Retinal pigment epithelial cell (primary cell): Measurements from ENCODE around the gene PTPRN2.
"Not testable (repeated sequence)": the region's sequence is repeated elsewhere in the genome, so short reads cannot be mapped to it uniquely, and the experiment has no call there.

Experiments used
- DNase-seq: peaks from one replicate; pipeline ENCODE4 v3.0.0-alpha.2; 2010; ENCODE audit warnings: low read depth
- H3K4me3 ChIP-seq: 2 replicates; pipeline ENCODE4 v1.5.1; 2011; ENCODE audit warnings: mild to moderate bottlenecking, low read length, control low read depth, moderate library complexity
- TF ChIP-seq, protein P1 (sequence below): conservative IDR thresholded peaks from 2 replicates; pipeline ENCODE4 v1.5.1; 2011; ENCODE audit warnings: low read depth, low read length, control low read depth, inconsistent platforms

PTPRN2 gene

DNA sequence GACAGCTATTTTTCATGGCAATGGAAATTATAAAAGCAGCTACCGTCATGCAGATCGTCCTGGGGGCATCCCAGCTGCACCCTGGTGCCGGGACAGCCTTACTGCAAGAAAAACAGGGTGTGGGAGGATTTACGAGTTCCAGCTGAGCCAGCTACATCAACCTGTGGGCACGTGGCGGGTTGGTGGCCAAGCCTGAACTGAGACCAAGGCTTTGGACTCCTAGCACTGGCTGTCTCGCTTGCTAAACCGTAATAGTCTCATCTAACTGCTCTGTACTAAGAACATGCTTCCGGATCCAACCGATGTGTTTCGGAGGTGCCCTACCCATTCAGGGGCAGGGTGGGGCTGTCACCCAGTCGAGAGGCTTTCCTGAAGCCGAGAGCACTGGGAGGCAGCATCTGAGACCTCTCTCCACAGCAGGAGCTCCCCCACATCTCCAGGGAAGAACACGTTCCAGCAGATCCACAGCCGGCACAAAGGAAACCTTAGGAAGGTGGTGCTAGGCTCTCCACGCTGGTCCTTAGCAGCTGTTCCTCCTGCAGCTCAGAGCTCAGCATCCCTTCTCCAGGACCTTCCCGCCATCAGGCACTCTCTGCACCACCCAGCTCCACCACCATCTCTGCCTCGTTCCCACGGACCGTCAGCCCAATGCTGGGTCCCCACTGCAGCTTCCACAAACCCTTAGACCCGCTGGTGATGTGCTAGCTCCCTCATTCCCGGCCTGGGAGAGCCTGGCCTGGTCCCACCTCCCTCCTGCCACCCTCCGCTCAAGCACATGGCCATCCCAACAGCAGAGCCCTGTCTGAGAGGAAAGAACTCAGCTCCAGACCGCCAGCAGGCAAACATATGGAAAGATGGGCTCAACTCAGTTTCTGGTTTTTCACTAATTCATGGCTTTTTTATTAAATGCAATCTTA is 158.5 kb downstream of the PTPRN2 start:
- no peak overlapping the region for H3K4me3 ChIP-seq
- DNase-seq = no peak
- TF ChIP-seq, protein P1, sequence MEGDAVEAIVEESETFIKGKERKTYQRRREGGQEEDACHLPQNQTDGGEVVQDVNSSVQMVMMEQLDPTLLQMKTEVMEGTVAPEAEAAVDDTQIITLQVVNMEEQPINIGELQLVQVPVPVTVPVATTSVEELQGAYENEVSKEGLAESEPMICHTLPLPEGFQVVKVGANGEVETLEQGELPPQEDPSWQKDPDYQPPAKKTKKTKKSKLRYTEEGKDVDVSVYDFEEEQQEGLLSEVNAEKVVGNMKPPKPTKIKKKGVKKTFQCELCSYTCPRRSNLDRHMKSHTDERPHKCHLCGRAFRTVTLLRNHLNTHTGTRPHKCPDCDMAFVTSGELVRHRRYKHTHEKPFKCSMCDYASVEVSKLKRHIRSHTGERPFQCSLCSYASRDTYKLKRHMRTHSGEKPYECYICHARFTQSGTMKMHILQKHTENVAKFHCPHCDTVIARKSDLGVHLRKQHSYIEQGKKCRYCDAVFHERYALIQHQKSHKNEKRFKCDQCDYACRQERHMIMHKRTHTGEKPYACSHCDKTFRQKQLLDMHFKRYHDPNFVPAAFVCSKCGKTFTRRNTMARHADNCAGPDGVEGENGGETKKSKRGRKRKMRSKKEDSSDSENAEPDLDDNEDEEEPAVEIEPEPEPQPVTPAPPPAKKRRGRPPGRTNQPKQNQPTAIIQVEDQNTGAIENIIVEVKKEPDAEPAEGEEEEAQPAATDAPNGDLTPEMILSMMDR = no peak

DNA sequence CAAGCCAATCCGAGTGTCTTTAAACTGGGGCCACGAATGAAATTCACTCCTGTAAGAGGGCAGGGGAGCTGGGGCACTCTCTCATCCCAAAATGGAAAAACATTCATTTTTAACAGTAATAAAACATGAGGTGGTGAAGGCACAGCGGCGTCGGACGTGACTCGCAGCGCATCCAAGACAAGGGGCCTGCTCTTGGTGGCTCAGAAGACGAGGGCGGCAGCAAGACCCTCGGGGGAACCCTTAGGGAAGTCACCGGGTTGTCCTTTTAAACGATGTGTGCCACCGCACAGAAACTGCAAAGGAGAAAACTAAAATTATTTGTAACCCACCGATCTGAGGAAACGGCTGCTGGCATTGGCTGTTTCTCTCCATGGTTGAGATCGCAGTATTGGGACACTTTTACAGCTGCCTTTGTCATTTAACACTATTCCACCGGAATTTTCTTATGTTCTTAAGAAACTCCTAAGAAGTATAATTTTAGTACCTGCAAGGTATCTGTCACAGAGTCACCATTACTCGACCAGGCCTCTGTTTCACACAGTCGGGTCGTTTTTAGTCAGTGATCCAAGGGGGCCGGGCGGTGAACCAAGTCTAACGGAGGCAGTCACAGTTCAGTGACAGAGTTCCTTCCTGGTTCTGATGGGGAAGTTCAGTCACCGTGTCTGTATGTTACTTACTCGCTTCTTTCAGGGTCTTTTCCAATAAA is 159.3 kb downstream of the PTPRN2 start:
- no peak for DNase-seq
- TF ChIP-seq, protein P1 = no peak
- no peak overlapping the region for H3K4me3 ChIP-seq

DNA sequence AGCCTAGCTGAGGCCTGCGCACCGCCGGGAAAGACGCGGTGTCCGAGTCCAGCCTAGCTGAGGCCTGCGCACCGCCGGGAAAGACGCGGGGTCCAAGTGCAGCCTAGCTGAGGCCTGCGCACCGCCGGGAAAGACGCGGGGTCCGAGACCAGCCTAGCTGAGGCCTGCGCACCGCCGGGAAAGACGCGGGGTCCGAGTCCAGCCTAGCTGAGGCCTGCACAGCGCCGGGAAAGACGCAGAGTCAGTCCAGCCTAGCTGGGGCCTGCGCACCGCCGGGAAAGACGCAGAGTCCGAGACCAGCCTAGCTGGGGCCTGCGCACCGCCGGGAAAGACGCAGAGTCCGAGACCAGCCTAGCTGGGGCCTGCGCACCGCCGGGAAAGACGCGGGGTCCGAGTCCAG is 161.9 kb downstream of the PTPRN2 start:
- H3K4me3 ChIP-seq, DNase-seq: not testable (repeated sequence)

DNA sequence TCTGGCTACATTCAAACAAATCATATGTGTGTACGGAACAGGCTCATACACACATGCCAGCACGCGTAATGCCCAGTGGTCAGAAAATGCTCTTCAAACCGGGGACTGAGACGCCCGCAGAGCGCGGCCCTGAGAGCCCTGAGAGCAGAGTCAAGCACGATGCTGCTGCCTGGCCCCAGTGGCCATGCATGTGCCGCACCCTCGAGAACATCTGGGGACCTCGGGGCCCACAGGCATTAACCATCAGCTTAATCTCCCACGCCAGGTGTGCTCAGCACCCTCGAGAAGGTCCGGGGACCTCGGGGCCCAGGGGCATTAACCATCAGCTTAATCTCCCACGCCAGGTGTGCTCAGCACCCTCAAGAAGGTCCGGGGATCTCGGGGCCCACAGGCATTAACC is 163.1 kb downstream of the PTPRN2 start:
- no peak for DNase-seq
- TF ChIP-seq, protein P1 = no peak
- H3K4me3 ChIP-seq = no peak overlapping the region

DNA sequence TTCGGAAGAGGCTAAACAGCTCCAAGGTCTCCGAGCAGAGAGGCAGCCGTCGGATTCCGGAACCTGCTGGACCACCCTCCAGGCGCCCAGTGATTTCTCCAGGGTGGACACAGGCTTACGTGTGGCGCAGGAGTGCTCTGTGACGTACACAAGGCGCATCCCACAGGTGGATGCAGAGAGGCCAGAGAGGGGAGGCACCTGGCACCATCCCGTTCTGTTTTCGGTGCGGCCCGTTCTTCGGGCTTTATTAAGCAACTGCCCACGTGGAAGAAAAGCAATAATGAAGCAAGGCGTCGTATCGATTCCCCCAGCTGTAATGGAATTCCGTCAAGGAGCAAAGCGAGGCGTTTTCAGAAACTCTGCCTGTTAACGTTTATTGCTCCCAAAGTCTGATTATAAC is 163.6 kb downstream of the PTPRN2 start:
- TF ChIP-seq, protein P1 = no peak

DNA sequence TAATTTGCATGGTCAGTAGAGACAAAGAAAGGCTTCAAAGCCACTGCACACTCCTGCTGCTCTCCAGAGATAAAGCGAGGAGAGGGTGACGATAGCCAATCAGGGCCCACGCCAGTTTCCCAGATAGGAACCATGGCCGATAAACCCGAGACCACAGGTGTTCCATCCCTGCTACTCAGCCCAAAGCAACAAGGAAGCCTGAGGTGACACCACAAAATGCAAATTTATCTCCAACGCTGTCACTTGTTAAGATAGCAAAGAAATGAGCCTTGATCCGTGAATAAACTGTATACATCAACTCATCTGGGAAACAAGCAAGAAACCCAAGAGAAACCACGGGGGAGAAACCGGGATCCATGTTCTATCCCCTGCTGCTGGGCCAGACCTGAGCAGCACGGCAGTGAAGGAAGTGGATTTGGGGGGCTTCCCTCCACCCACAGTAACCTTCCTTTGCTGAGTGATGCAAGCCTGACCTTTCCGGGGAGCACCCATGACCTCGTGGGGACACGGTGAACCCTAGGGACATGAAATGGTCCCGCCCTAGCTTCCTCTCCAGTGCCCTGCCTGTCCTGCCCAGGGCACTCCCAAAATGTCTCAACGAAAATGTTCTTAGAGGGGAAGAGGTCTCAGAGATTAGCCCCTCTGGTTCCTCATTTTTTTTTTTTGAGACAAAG is 164.6 kb downstream of the PTPRN2 start:
- TF ChIP-seq, protein P1 = no peak
- no peak for DNase-seq
- no peak overlapping the region for H3K4me3 ChIP-seq

More for the DNA sequence above, 163.6 kb downstream of the PTPRN2 start:
- no peak overlapping the region for H3K4me3 ChIP-seq
- DNase-seq = no peak

DNA sequence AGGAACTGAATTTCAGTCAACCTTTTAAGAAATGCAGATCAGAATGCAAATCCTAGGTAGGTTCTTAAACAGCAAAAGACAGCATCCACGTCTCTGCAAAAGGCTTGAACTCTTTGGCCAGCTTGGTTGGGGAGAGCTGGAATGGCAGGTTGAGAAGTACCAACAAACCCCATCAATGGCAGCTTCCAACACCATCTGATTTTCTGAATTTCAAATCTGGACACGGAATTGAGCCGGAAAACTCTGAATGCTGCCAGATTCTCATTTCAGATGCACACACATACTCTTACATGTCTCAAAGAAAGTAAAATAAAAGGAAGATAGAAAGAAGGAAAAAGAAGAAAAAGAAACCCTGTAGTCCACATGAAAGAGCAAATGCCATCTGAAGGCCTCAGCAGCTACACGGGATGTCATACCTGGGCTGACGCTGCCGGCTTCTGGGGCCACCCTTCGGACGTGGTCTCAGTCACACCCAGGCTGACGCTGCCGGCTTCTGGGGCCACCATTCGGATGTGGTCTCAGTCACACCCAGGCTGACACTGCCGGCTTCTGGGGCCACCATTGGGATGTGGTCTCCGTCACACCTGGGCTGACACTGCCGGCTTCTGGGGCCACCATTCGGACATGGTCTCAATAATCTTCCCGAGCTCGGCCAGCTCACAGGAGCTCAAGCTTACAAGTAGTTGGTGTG is 165.3 kb downstream of the PTPRN2 start:
- H3K4me3 ChIP-seq = no peak overlapping the region
- TF ChIP-seq, protein P1 = no peak
- DNase-seq = no peak
